Measurements from ENCODE around the gene ATP13A1. TPM values are rescaled to one million over a fixed set of nuclear protein-coding genes. Genes with fewer than 3 reads are reported as not detected.
"Not testable (repeated sequence)": the region's sequence is repeated elsewhere in the genome, so short reads cannot be mapped to it uniquely, and the experiment has no call there.

The ATP13A1 gene
- total RNA-seq, 4 donors from 2014 or later = 65.6 to 142 (median 92.3) TPM

DNA sequence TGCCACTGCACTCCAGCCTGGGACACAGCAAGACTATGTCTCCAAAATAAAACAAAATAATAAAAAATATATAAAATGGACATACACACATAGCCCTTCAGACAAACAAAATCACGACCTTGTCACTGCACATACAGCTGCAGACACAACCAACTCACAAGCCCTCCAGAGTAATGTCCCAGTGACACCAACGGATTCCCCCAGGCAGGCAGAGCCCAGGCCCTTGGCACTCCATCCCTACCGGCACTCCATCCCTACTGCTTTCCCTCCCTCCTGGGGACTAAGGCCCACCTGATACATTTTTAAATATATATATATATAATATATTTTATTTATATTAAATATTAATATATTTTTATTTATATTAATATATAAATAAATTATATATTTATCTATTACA is 23.6 kb upstream of the ATP13A1 start:
- Histone ChIP-seq H3K27ac (no peak overlapping the region), H3K4me1 (no peaks in the 10 kb centered on the region), H3K27me3 (no peaks in the 10 kb centered on the region), H3K36me3 (no peaks in the 10 kb centered on the region), H3K4me3 (no peak overlapping the region), H3K9me3 (peaks cover 0 to 18% (median 4%) of the 10 kb centered on the region in 3 donors)
- WGBS, 2 donors (ENCODE audit: low coverage in 1 of 2) = 90 to 92% methylated on average over 3 of the region's 3 CpGs
- TF ChIP-seq POLR2AphosphoS5 (IDR thresholded peaks at IDR 0.05) (no peak), CTCF (IDR thresholded peaks at IDR 0.05) (no peak), POLR2A (IDR thresholded peaks at IDR 0.05) (no peak), EP300 (IDR thresholded peaks at IDR 0.05) (no peak)
- ATAC-seq = no peak

DNA sequence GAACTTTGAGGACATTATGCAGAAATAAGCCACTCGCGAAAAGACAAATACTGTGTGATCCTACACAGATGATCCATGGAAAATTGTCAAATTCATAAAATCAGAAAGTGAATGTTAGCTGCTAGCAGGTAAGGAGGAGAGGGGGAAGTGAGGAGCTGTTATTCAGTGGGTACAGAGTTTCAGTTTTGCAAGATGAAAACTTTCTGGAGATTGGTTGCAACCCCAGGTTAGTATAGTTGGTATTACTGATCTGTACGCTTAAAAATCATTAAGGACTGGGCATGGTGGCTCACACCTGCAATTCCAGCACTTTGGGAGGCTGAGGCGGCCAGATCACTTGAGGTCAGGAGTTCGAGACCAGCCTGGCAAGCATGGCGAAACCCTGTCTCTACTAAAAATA is 23.1 kb upstream of the ATP13A1 start:
- peaks cover 0 to 18% (median 4%) of the 10 kb centered on the region in 3 donors for H3K9me3 ChIP-seq
- ATAC-seq = no peak
- H3K27me3 ChIP-seq = no peaks in the 10 kb centered on the region
- no peaks in the 10 kb centered on the region for H3K4me1 ChIP-seq
- H3K4me3 ChIP-seq = no peak overlapping the region
- H3K36me3 ChIP-seq = peaks cover 0 to under 1% of the 10 kb centered on the region in 2 donors
- no peak for TF ChIP-seq POLR2AphosphoS5 (IDR thresholded peaks at IDR 0.05)
- TF ChIP-seq EP300 (IDR thresholded peaks at IDR 0.05) = no peak
- no peak for TF ChIP-seq POLR2A (IDR thresholded peaks at IDR 0.05)
- no peak for TF ChIP-seq CTCF (IDR thresholded peaks at IDR 0.05)
- 82 to 93% methylated on average over 4 to 6 of the region's 6 CpGs for WGBS, 2 donors (ENCODE audit: low coverage in 1 of 2)
- no peak overlapping the region for H3K27ac ChIP-seq

GRCh38 chr19:19686119-19686518 is 22.6 kb upstream of the ATP13A1 start:
- H3K36me3 ChIP-seq, H3K27ac ChIP-seq, H3K4me1 ChIP-seq, H3K4me3 ChIP-seq, H3K27me3 ChIP-seq, ATAC-seq: not testable (repeated sequence)
- WGBS, 2 donors (ENCODE audit: low coverage in 1 of 2) = 100% methylated on average over 1 to 8 of the region's 15 CpGs
- peaks cover 0 to 18% (median 4%) of the 10 kb centered on the region in 3 donors for H3K9me3 ChIP-seq

DNA sequence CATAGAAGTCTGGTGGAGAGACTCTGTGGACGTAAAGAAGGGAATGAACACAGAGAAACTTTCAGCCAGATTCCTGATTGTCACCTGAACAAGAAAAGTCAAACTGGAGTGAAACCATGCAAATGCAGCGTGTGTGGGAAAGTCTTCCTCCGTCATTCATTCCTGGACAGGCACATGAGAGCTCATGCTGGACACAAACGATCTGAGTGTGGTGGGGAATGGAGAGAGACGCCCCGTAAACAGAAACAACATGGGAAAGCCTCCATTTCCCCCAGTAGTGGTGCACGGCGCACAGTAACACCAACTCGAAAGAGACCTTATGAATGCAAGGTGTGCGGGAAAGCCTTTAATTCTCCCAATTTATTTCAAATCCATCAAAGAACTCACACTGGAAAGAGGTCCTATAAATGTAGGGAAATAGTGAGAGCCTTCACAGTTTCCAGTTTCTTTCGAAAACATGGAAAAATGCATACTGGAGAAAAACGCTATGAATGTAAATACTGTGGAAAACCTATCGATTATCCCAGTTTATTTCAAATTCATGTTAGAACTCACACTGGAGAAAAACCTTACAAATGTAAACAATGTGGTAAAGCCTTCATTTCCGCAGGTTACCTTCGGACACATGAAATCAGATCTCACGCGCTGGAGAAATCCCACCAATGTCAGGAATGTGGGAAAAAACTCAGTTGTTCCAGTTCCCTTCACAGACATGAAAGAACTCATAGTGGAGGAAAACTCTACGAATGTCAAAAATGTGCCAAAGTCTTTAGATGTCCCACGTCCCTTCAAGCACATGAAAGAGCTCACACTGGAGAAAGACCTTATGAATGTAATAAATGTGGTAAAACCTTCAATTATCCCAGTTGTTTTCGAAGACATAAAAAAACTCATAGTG is 15.9 kb upstream of the ATP13A1 start:
- no peaks in the 10 kb centered on the region for H3K4me1 ChIP-seq
- H3K27ac ChIP-seq = no peak overlapping the region
- H3K27me3 ChIP-seq = no peaks in the 10 kb centered on the region
- WGBS, 2 donors (ENCODE audit: low coverage in 1 of 2) = 93 to 94% methylated on average over 12 to 20 of the region's 20 CpGs
- no peak for ATAC-seq
- H3K9me3 ChIP-seq = peaks cover 0 to 11% (median 0%) of the 10 kb centered on the region in 3 donors
- no peak for TF ChIP-seq EP300 (IDR thresholded peaks at IDR 0.05)
- TF ChIP-seq POLR2AphosphoS5 (IDR thresholded peaks at IDR 0.05) = no peak
- TF ChIP-seq POLR2A (IDR thresholded peaks at IDR 0.05) = no peak
- TF ChIP-seq CTCF (IDR thresholded peaks at IDR 0.05) = no peak
- no peak overlapping the region for H3K4me3 ChIP-seq
- peaks cover 0 to 70% of the 10 kb centered on the region in 2 donors for H3K36me3 ChIP-seq

DNA sequence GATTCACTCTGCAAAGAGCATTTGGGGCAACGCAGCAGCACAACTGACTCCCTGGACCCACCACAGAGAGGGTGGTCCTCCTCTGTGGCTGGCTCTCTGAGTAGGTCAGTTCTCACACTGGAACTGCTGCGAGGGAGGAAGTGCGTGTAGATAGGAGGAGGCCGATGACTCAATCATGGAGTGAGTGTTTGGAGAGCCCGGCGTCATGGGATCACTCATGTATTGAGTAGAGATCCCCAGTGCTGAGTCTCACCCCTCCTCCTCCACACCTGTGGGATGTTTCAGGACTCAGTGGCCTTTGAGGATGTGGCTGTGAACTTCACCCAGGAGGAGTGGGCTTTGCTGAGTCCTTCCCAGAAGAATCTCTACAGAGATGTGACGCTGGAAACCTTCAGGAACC is 14.1 kb upstream of the ATP13A1 start:
- Histone ChIP-seq H3K4me1 (no peaks in the 10 kb centered on the region), H3K4me3 (no peak overlapping the region), H3K27me3 (no peaks in the 10 kb centered on the region), H3K27ac (no peak overlapping the region), H3K36me3 (peaks cover 0 to 84% of the 10 kb centered on the region in 2 donors), H3K9me3 (peaks cover 0 to 11% (median 0%) of the 10 kb centered on the region in 3 donors)
- TF ChIP-seq CTCF (IDR thresholded peaks at IDR 0.05) (no peak), EP300 (IDR thresholded peaks at IDR 0.05) (no peak), POLR2AphosphoS5 (IDR thresholded peaks at IDR 0.05) (no peak), POLR2A (IDR thresholded peaks at IDR 0.05) (no peak)
- 93 to 100% methylated on average over 1 to 5 of the region's 7 CpGs for WGBS, 2 donors (ENCODE audit: low coverage in 1 of 2)
- ATAC-seq = no peak

Measured in gastroesophageal sphincter (tissue), 4 donors.